Measurements from ENCODE around the gene MAP3K2.

MAP3K2 gene

GRCh38 chr2:127347734-127348392 lies 39.9 kb downstream of the MAP3K2 start:
- DNase-seq (ENCODE audit: low spot score): no peak

GRCh38 chr2:127347015-127347414 lies 40.8 kb downstream of the MAP3K2 start:
- no peak for DNase-seq (ENCODE audit: low spot score)

- DNase-seq (ENCODE audit: low spot score): no peak
Measured at GRCh38 chr2:127343277-127343676, 44.5 kb downstream of the MAP3K2 start.

- DNase-seq (ENCODE audit: low spot score): no peak
Measured at GRCh38 chr2:127342101-127342500, 45.7 kb downstream of the MAP3K2 start.

- no peak for DNase-seq (ENCODE audit: low spot score)
Measured at GRCh38 chr2:127332335-127332734, 55.4 kb downstream of the MAP3K2 start.

- DNase-seq (ENCODE audit: low spot score): no peak
Measured at GRCh38 chr2:127330753-127331152, 57.0 kb downstream of the MAP3K2 start.

- no peak for DNase-seq (ENCODE audit: low spot score)
Measured at GRCh38 chr2:127326289-127326945, 61.4 kb downstream of the MAP3K2 start.

GRCh38 chr2:127324635-127325034 lies 63.1 kb downstream of the MAP3K2 start:
- DNase-seq (ENCODE audit: low spot score): no peak

- DNase-seq (ENCODE audit: low spot score): no peak
Measured at GRCh38 chr2:127321303-127321702, 66.5 kb downstream of the MAP3K2 start.

GRCh38 chr2:127320586-127321275 lies 67.0 kb downstream of the MAP3K2 start:
- DNase-seq (ENCODE audit: low spot score): no peak

- DNase-seq (ENCODE audit: low spot score): no peak
Measured at GRCh38 chr2:127320067-127320466, 67.7 kb downstream of the MAP3K2 start.

- no peak for DNase-seq (ENCODE audit: low spot score)
Measured at GRCh38 chr2:127314193-127314988, 73.4 kb downstream of the MAP3K2 start.

GRCh38 chr2:127313406-127313805 lies 74.4 kb downstream of the MAP3K2 start:
- no peak for DNase-seq (ENCODE audit: low spot score)

- DNase-seq (ENCODE audit: low spot score): no peak
Measured at GRCh38 chr2:127310980-127311379, 76.8 kb downstream of the MAP3K2 start.

GRCh38 chr2:127309468-127309867 lies 78.3 kb downstream of the MAP3K2 start:
- DNase-seq (ENCODE audit: low spot score): no peak

GRCh38 chr2:127308586-127309138 lies 79.1 kb downstream of the MAP3K2 start:
- no peak for DNase-seq (ENCODE audit: low spot score)

GRCh38 chr2:127305990-127306585 lies 81.7 kb downstream of the MAP3K2 start:
- DNase-seq (ENCODE audit: low spot score): no peak

- no peak for DNase-seq (ENCODE audit: low spot score)
Measured at GRCh38 chr2:127302168-127302567, 85.6 kb downstream of the MAP3K2 start.

GRCh38 chr2:127293748-127294562 lies 93.8 kb downstream of the MAP3K2 start, which contains the start of gene ERCC3:
TSS of gene ERCC3 (minus strand) at chr2:127294144. CDS start at chr2:127294081, 63 bp downstream.
- DNase-seq (ENCODE audit: low spot score): peak; percentile 90

- no peak for DNase-seq (ENCODE audit: low spot score)
Measured at GRCh38 chr2:127293386-127293747, 94.4 kb downstream of the MAP3K2 start.

GRCh38 chr2:127288274-127288673 lies 99.5 kb downstream of the MAP3K2 start:
- no peak for DNase-seq (ENCODE audit: low spot score)

All from left forelimb (tissue), 1 donor.